A673 (cell line): ENCODE measurements around the gene SMAD4. TPM values are rescaled to one million over a fixed set of nuclear protein-coding genes. Genes with fewer than 3 reads are reported as not detected.

Source experiments
- BruUV-seq: library from RNA; stranded (reverse); fragments of 400-500 nt; replicated peaks from 2 replicates; lab custom pipeline; 2021; lab: Mats Ljungman, UMichigan
- CTCF ChIA-PET: fragments of 300-600 bp; sonication (Branson Sonifier 250); formaldehyde crosslinking; loops from one replicate; lab custom pipeline; 2022; ENCODE audit warnings: antibody characterized with exemption; lab: Charles Lee
- POLR2A ChIA-PET: fragments of 300-600 bp; sonication (Branson Sonifier 250); formaldehyde crosslinking; loops from one replicate; lab custom pipeline; 2022; ENCODE audit warnings: antibody characterized with exemption; ENCODE audit not compliant: low non-redundant PET; lab: Charles Lee
- DNase-seq: peaks from one replicate; pipeline ENCODE4 v3.0.0-alpha.2; 2015; ENCODE audit warnings: low spot score
- H3K27ac ChIP-seq: fragments of 200-600 bp; sonication (generic); 2 replicates; pipeline ENCODE4 v1.5.1; 2016; ENCODE audit warnings: mixed run types, low read depth, mild to moderate bottlenecking, mixed read lengths, antibody characterized with exemption, low read length; ENCODE audit not compliant: poor library complexity, severe bottlenecking
- H3K27me3 ChIP-seq: fragments of 200-600 bp; sonication (generic); replicated peaks from 2 replicates; pipeline ENCODE4 v1.6.1; 2017; ENCODE audit warnings: mixed run types, low read depth, mild to moderate bottlenecking, mixed read lengths, antibody characterized with exemption, low read length; ENCODE audit not compliant: insufficient read depth, poor library complexity
- H3K36me3 ChIP-seq: fragments of 200-600 bp; sonication (generic); 2 replicates; pipeline ENCODE4 v1.6.1; 2016; ENCODE audit warnings: mixed run types, mild to moderate bottlenecking, mixed read lengths, antibody characterized with exemption, low read length; ENCODE audit not compliant: insufficient read depth, poor library complexity, severe bottlenecking
- H3K4me1 ChIP-seq: fragments of 200-600 bp; sonication (generic); 2 replicates; pipeline ENCODE4 v1.6.1; 2017; ENCODE audit warnings: mixed run types, mild to moderate bottlenecking, mixed read lengths, antibody characterized with exemption, low read length; ENCODE audit not compliant: insufficient read depth, poor library complexity, severe bottlenecking
- H3K4me3 ChIP-seq: fragments of 200-600 bp; sonication (generic); 2 replicates; pipeline ENCODE4 v1.5.1; 2016; ENCODE audit warnings: low read depth, mixed run types, mild to moderate bottlenecking, mixed read lengths, low read length; ENCODE audit not compliant: poor library complexity, severe bottlenecking
- H3K9me3 ChIP-seq: fragments of 200-600 bp; sonication (generic); 2 replicates; pipeline ENCODE4 v1.6.1; 2016; ENCODE audit warnings: mixed run types, low read depth, mild to moderate bottlenecking, mixed read lengths, antibody characterized with exemption, low read length; ENCODE audit not compliant: poor library complexity, severe bottlenecking
- EZH2 ChIP-seq: fragments of 200-600 bp; sonication (generic); IDR thresholded peaks from 2 replicates; pipeline ENCODE4 v1.6.1; 2017; ENCODE audit warnings: borderline replicate concordance, low read depth, mild to moderate bottlenecking, mixed read lengths, antibody characterized with exemption, low read length; ENCODE audit not compliant: poor library complexity, severe bottlenecking
- intact Hi-C: fragments of 100-400 bp; cut with micrococcal nuclease; formaldehyde crosslinking; loops from one replicate; pipeline ENCODE4 v1.10.0; 2022; ENCODE audit not compliant: unreplicated experiment
- total RNA-seq: library from RNA; stranded (reverse); gene quantifications from 2 replicates; pipeline ENCODE4 v1.2.3, GENCODE V29; 2021
- TF ChIP-seq, protein P1 (sequence below): fragments of 300-800, 200-600 bp; sonication (generic); conservative IDR thresholded peaks from 2 replicates; pipeline ENCODE4 v1.5.1; 2017; ENCODE audit warnings: low read depth, mild to moderate bottlenecking, antibody characterized with exemption, low read length, moderate library complexity, mixed read lengths

The SMAD4 gene
- total RNA-seq, 1 experiment from 2014 or later, result 120 TPM

- no TSS peak for BruUV-seq
- no peaks in the 10 kb centered on the region for H3K9me3 ChIP-seq
- no peak overlapping the region for H3K27ac ChIP-seq
- ChIA-PET POLR2A (no interaction called here), CTCF (no interaction called here)
- H3K4me3 ChIP-seq, result no peak overlapping the region
- H3K36me3 ChIP-seq, result peaks cover 10% of the 10 kb centered on the region
- DNase-seq, result peak; percentile 21
- no peaks in the 10 kb centered on the region for H3K27me3 ChIP-seq
- TF ChIP-seq, protein P1, sequence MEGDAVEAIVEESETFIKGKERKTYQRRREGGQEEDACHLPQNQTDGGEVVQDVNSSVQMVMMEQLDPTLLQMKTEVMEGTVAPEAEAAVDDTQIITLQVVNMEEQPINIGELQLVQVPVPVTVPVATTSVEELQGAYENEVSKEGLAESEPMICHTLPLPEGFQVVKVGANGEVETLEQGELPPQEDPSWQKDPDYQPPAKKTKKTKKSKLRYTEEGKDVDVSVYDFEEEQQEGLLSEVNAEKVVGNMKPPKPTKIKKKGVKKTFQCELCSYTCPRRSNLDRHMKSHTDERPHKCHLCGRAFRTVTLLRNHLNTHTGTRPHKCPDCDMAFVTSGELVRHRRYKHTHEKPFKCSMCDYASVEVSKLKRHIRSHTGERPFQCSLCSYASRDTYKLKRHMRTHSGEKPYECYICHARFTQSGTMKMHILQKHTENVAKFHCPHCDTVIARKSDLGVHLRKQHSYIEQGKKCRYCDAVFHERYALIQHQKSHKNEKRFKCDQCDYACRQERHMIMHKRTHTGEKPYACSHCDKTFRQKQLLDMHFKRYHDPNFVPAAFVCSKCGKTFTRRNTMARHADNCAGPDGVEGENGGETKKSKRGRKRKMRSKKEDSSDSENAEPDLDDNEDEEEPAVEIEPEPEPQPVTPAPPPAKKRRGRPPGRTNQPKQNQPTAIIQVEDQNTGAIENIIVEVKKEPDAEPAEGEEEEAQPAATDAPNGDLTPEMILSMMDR, result peak; percentile 45
- no peak for TF ChIP-seq EZH2
- intact Hi-C loops, result no loop called here
- H3K4me1 ChIP-seq, result no peaks in the 10 kb centered on the region
Measured at GRCh38 chr18:50982802-50983179, 47.2 kb upstream of the SMAD4 start.

- intact Hi-C loops, result no loop called here
- Histone ChIP-seq H3K36me3 (no peaks in the 10 kb centered on the region), H3K9me3 (no peaks in the 10 kb centered on the region), H3K27me3 (no peaks in the 10 kb centered on the region), H3K27ac (no peak overlapping the region), H3K4me3 (no peak overlapping the region), H3K4me1 (no peaks in the 10 kb centered on the region)
- no TSS peak for BruUV-seq
- ChIA-PET POLR2A (no interaction called here), CTCF (no interaction called here)
- no peak for TF ChIP-seq EZH2
- TF ChIP-seq, protein P1, result no peak
- no peak for DNase-seq
Measured at GRCh38 chr18:50986360-50987087, 43.5 kb upstream of the SMAD4 start.

GRCh38 chr18:50987261-50987660 is 42.8 kb upstream of the SMAD4 start:
- H3K36me3 ChIP-seq, result no peaks in the 10 kb centered on the region
- no peak overlapping the region for H3K4me3 ChIP-seq
- no TSS peak for BruUV-seq
- H3K4me1 ChIP-seq, result no peaks in the 10 kb centered on the region
- TF ChIP-seq EZH2, result no peak
- H3K27ac ChIP-seq, result no peak overlapping the region
- POLR2A ChIA-PET, result no interaction called here
- no peak for DNase-seq
- intact Hi-C loops, result no loop called here
- CTCF ChIA-PET, result no interaction called here
- no peaks in the 10 kb centered on the region for H3K9me3 ChIP-seq
- no peaks in the 10 kb centered on the region for H3K27me3 ChIP-seq

GRCh38 chr18:50989711-50990110 is 40.3 kb upstream of the SMAD4 start:
- no peaks in the 10 kb centered on the region for H3K27me3 ChIP-seq
- no peaks in the 10 kb centered on the region for H3K4me1 ChIP-seq
- no peaks in the 10 kb centered on the region for H3K9me3 ChIP-seq
- no TSS peak for BruUV-seq
- no peak for DNase-seq
- intact Hi-C loops, result no loop called here
- H3K36me3 ChIP-seq, result no peaks in the 10 kb centered on the region
- POLR2A ChIA-PET, result no interaction called here
- no peak overlapping the region for H3K4me3 ChIP-seq
- TF ChIP-seq, protein P1, result no peak
- TF ChIP-seq EZH2, result no peak
- no peak overlapping the region for H3K27ac ChIP-seq
- CTCF ChIA-PET, result no interaction called here
